NCI-H510A (cell line): Measurements from ENCODE around the gene C9orf57.
"Not testable (repeated sequence)": the region's sequence is repeated elsewhere in the genome, so short reads cannot be mapped to it uniquely, and the experiment has no call there.

ENCODE experiments used
- DNase-seq: peaks from one replicate; lab custom pipeline; 2025; lab: John Stamatoyannopoulos, UW

Gene C9orf57

DNA sequence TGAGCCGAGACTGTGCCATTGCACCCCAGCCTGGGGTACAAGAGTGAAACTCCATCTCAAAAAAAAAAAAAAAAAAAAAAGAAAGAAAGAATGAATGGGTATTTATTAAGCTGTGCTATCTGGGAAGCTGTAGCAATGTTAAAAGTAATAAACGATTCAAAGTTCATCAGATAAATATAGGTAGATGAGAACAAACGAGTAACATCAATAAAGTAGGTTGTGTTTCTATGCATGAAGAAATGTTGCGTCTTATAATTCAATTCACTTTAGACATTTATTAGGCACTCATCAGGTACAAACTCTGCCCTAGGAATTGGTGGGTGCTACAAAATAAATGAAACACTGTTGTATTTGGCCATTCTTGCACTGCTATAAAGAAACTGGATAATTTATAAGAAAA is 36.8 kb downstream of the C9orf57 start:
- DNase-seq, result no peak

DNA sequence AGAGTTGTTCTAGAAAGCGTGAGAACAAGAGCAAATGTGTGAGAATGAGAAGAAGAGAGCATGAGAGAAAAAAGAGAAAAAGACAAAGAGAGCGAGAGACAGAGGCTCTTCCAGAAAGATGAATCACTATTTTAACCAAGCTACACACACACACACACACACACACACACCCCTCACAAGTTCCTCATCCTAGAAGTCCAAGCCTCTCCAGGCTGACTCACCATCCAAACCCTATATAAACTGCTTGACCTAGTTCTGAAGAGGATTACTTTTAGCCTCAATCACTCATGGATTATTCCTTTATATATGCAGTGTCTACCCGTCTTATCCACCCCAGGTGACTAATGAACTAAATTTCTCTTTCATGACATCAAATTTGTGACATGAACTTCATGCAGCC is 37.6 kb downstream of the C9orf57 start:
- no peak for DNase-seq

DNA sequence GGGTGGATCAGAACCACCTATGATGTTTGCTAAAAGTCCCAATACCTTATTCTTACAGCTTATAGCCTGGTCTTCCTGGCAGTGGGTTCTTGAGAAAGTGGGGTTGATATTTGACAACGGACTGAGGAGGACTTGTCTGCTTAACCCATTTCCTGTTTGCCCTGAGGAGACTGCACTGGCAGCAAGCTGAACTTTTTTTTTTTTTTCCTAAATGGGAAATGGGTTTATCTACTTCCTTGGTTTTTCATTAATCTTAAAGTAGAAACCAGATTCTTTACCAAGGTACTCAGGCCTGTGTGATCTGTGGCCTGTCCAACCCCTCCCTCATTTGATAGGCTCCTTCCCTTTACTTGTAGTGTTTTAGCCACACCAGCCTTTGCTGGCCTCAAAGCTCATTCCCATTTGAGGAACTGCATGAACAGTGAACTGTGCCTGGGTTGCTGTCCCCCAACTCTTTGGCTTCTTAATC is 47.1 kb downstream of the C9orf57 start:
- no peak for DNase-seq

DNA sequence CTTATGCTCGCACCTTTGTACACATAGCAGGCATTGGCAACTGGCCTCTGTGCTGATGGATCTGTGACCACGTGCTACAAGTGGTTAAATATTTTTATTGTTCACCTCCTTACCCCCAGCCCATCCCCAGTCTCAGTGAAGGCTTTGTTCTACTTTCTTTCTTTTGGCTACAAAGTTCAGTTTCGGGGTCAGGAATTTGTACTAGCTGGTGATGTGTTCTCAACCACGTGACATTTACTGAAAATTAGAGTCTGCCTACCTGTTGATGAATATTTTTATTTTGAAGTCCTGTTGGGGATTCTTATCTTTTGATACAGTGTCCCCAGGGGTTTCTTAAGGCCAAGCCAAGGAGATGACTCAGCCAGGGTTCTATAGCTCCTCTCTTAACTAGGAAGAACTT is 47.8 kb downstream of the C9orf57 start:
- DNase-seq, result no peak

DNA sequence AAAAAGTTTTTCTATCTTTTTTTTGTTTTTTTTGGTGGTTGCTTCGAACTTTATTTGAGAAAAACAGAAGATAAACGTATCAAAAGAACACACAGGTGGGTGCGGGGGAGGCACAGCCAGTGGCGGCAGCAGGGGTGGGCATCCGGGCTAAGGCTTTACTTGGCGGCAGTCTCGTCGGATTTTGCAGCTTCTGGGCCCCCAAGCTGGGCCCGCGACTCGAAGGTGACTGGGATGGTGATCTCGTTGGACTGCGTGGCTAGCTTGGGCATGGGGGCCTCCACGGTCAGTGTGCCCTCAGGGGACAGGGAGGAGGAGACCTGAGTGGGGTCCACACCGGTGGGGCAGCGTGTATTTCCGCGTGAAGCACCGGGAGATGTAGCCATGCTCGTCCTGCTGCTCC is 52.7 kb downstream of the C9orf57 start:
- not testable (repeated sequence) for DNase-seq

DNA sequence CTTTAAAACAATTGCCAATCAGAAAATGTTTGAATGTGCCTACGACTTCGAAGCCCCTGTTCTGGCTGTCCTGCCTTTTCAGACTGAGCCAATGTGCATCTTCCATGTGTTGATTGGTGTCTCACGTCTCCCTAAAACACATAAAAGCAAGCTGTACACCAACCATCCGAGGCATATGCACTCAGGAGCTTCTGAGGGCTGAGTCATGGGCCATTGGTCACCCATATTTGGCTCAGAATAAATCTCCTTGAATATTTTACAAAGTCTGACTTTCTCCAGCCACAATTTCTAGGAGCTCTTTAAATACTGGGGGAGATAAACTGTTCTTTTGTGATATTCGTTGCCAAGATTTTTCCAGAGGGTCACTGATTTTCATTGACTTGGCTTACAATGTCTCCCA is 53.9 kb downstream of the C9orf57 start:
- DNase-seq, result no peak

DNA sequence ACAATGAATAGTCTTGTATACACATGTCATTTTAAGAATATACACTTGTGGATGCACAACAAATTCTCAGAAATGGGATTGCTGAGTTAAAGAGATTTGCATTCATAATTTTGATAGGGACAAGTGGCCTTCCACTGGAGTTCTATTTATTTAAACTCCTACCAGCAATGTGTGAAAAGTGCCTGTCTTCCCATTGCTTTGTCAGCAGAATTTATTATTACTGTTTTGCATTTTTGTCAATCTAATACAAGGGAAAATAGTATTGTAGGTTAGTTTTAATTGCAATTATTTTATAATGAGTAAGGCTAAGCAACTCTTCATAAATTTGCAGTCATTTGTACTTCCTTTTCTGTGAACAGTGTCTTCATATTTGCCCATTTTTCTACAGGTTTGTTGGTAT is 55.0 kb downstream of the C9orf57 start:
- no peak for DNase-seq
